Middle frontal gyrus (tissue), 1 donor: Measurements from ENCODE around the gene RNF41.
A peak's percentile ranks its signal among the peaks of the same experiment; 100 is the strongest.
"Not testable (repeated sequence)": the region's sequence is repeated elsewhere in the genome, so short reads cannot be mapped to it uniquely, and the experiment has no call there.

Experiments used
- DNase-seq: peaks from one replicate; pipeline ENCODE4 v3.0.0-alpha.2; 2015; ENCODE audit warnings: low spot score; ENCODE audit errors: extremely low spot score

RNF41 gene

GRCh38 chr12:56221757-56222530 is at the start of gene RNF41:
RNF41 (minus strand) TSS chr12:56221922; CDS start chr12:56214047, 7,875 bp downstream.
- DNase-seq = peak; percentile 95

GRCh38 chr12:56271031-56271430 is 49.3 kb upstream of the RNF41 start:
- no peak for DNase-seq

- no peak for DNase-seq
These were observed 45.8 kb upstream of the RNF41 start for GRCh38 chr12:56267443-56268071.

GRCh38 chr12:56266693-56267442 is 45.1 kb upstream of the RNF41 start, which contains the start of gene COQ10A:
COQ10A (plus strand) TSS chr12:56266942; CDS start chr12:56267119, 177 bp downstream.
- peak; percentile 73 for DNase-seq

- DNase-seq = not testable (repeated sequence)
These were observed 44.5 kb upstream of the RNF41 start for GRCh38 chr12:56266068-56266692.

DNA sequence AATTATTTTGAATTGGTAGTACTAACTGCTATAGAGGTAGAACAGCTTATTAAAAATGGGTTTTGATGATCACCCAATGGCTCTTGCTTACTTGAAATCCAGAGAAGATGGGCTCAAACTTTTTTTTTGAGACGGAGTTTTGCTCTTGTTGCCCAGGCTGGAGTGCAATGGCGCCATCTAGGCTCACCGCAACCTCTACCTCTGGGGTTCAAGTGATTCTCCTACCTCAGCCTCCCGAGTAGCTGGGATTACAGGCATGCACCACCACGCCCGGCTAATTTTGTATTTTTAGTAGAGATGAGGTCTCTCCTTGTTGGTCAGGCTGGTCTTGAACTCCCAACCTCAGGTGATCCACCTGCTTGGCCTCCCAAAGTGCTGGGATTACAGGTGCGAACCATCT is 41.2 kb upstream of the RNF41 start:
- DNase-seq = not testable (repeated sequence)

- DNase-seq = no peak
These were observed 39.9 kb upstream of the RNF41 start for GRCh38 chr12:56261503-56262232.

GRCh38 chr12:56260921-56261320 is 39.2 kb upstream of the RNF41 start:
- no peak for DNase-seq

- DNase-seq = no peak
These were observed 38.7 kb upstream of the RNF41 start for GRCh38 chr12:56260380-56260779.

- no peak for DNase-seq
These were observed 37.1 kb upstream of the RNF41 start for GRCh38 chr12:56258820-56259183.

DNA sequence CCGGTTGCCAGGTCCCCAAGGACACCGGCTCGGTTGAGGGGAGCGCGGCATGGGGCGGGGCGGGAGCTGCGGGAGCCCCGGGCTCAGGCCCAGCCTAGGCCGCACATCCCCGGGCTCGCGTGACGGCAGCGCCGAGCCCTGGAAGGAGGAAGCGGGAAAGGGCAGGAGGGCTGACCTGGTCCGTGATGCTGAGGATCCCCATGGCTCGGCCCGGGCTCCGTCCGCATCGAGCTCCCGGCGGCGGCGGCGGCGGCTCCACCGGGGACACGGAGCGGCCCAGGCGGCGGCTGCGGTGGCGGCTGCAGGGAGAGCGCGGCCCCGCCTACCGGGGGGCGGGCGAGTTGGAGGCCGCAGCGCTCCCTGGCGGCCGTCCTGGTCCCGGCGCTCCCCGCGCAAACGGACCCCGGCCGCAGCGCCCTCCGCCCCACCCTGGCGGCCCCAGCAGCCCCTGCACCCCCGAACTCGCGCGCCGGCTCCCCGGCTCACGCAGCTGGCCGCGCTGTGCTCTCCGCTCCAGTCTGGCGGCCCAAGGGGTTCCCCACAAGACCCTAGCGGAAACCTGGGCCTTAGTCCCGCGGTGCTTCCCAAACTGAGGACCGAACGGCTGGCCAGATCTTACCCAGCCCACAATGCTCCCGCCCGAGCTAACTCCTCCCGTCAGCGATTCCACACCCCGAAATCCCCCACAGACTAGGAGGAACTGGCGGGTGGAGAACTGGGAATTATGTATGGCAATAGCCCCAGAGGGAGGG is 36.5 kb upstream of the RNF41 start, which contains the start of gene ANKRD52:
TSS of gene ANKRD52 (minus strand) at position 317 of the 752 bp plus-strand sequence. CDS start at position 202, 115 bp downstream.
- peak; percentile 60 for DNase-seq

GRCh38 chr12:56257491-56258067 is 35.9 kb upstream of the RNF41 start:
- no peak for DNase-seq

GRCh38 chr12:56257071-56257470 is 35.3 kb upstream of the RNF41 start:
- no peak for DNase-seq

DNA sequence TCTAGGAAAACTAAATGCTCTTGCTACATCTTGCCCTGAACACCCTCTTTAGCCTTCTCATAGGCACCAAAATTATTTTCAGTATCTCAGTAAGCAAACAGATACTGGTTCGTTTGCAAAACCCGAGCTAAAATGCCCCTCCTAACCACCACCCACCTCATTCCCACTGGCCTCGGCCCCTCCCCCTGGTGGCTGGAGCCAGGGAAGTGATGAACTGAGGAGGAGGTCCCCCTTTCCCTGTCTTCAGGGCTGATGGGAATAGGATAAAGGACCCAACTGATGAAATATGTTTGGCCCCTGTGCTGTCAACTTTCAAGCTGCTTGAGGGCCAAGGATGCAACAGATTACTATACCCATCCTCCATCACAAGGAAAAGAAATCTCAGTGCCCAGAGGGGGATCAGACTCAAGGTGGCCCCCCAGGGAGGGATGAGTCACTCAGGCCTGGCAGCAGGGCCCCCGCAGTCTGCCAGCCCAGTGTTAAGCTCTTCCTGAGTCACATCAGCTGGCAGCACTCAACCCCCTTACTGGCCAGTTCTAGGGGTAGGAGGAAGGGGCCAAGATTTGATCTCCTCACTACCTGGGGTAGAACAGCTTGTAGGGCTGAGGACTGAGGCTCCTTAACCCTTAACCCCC is 34.7 kb upstream of the RNF41 start:
- no peak for DNase-seq

- DNase-seq = no peak
These were observed 33.9 kb upstream of the RNF41 start for GRCh38 chr12:56255671-56256070.

DNA sequence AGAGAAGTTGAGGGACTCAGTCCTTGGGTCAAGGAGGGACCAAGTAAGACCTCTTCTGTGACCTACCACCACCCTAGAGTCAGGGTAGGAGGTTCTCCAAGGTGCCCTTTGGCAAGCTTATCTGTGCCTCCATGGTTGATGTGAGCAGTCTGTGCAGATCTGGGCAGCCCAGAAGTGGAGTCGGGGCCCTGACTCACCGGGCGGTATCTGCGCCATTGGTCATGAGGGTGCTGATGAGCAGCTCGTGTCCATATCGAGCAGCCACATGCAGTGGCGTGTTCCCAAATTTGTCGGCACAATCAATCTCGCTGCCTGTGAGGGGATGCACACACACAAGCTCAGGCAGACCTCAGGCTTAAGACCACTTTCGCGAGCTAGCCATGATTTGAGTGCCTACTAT is 31.4 kb upstream of the RNF41 start:
- no peak for DNase-seq

GRCh38 chr12:56252649-56253048 is 30.9 kb upstream of the RNF41 start:
- DNase-seq = no peak

- DNase-seq = no peak
These were observed 27.0 kb upstream of the RNF41 start for GRCh38 chr12:56248711-56249110.

DNA sequence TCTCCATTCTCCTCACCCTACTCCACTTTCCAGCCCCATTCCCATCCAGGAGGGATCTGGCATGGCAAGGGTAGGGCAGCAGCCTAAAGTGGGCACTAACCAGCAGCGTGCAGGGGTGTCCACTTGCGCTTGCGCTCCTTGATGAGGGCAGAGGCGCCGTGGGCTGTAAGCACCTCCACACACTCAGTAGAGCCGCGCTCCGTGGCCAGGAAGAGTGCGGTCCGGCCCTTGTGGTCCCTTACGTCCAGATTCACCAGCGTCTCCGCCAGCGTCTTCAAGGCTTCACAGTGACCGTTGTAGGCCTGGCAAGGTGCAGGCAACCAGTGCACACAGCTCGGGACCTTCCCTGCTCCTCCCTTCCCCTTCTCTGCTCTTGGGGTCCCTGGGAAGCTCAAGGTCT is 26.2 kb upstream of the RNF41 start:
- DNase-seq = no peak
